Neural cell (in vitro differentiated cells): Measurements from ENCODE around the gene DMWD. TPM values are rescaled to one million over a fixed set of nuclear protein-coding genes. Genes with fewer than 3 reads are reported as not detected.

Experiments
- H2AFZ ChIP-seq: fragments of 200-600, 300-800 bp; sonication (generic), shearing (Covaris generic); 2 replicates; pipeline ENCODE4 v1.6.0; 2014; ENCODE audit warnings: low read depth, mild to moderate bottlenecking, antibody characterized with exemption, low read length, moderate library complexity
- H3F3A ChIP-seq: fragments of 200-600 bp; shearing (Covaris generic); 2 replicates; pipeline ENCODE4 v1.6.1; 2016; ENCODE audit warnings: mild to moderate bottlenecking, moderate library complexity, mixed read lengths, antibody characterized with exemption, low read length; ENCODE audit not compliant: insufficient read depth, poor library complexity, severe bottlenecking
- H3K27ac ChIP-seq: fragments of 200-600, 300-800 bp; sonication (generic), shearing (Covaris generic); 2 replicates; pipeline ENCODE4 v1.5.1; 2014; ENCODE audit warnings: mild to moderate bottlenecking, low read length, moderate library complexity
- H3K27me3 ChIP-seq: fragments of 300-800, 200-600 bp; sonication (generic), shearing (Covaris generic); 2 replicates; pipeline ENCODE4 v1.6.0; 2014; ENCODE audit warnings: mild to moderate bottlenecking, low read depth, low read length, moderate library complexity; ENCODE audit not compliant: insufficient read depth
- H3K36me3 ChIP-seq: fragments of 300-800, 200-600 bp; sonication (generic), shearing (Covaris generic); 2 replicates; pipeline ENCODE4 v1.5.1; 2014; ENCODE audit warnings: mild to moderate bottlenecking, antibody characterized with exemption, low read length, moderate library complexity; ENCODE audit not compliant: insufficient read depth
- H3K4me2 ChIP-seq: fragments of 300-800, 200-600 bp; sonication (generic), shearing (Covaris generic); 2 replicates; pipeline ENCODE4 v1.6.0; 2014; ENCODE audit warnings: mild to moderate bottlenecking, low read length
- H3K4me3 ChIP-seq: fragments of 300-800, 200-600 bp; sonication (generic), shearing (Covaris generic); 2 replicates; pipeline ENCODE4 v1.5.1; 2014; ENCODE audit warnings: mild to moderate bottlenecking, low read length, moderate library complexity
- H3K79me2 ChIP-seq: fragments of 200-600 bp; shearing (Covaris generic); replicated peaks from 2 replicates; pipeline ENCODE4 v1.6.0; 2014; ENCODE audit warnings: mild to moderate bottlenecking, low read length, moderate library complexity; ENCODE audit not compliant: insufficient read depth
- H3K9ac ChIP-seq: fragments of 300-800, 200-600 bp; sonication (generic), shearing (Covaris generic); 2 replicates; pipeline ENCODE4 v1.6.1; 2016; ENCODE audit warnings: mild to moderate bottlenecking, low read length, mixed read lengths
- H3K9me2 ChIP-seq: fragments of 200-600 bp; shearing (Covaris generic); 2 replicates; pipeline ENCODE4 v1.6.1; 2016; ENCODE audit warnings: mild to moderate bottlenecking, low read length, mixed read lengths; ENCODE audit not compliant: insufficient read depth
- H3K9me3 ChIP-seq: fragments of 200-600, 300-800 bp; sonication (generic), shearing (Covaris generic); 2 replicates; pipeline ENCODE4 v1.6.1; 2016; ENCODE audit warnings: mild to moderate bottlenecking, mixed run types, low read length, moderate library complexity, mixed read lengths
- H4K20me1 ChIP-seq: fragments of 200-600 bp; shearing (Covaris generic); 2 replicates; pipeline ENCODE4 v1.6.1; 2016; ENCODE audit warnings: mild to moderate bottlenecking, mixed run types; ENCODE audit not compliant: insufficient read depth
- CTCF ChIP-seq: fragments of 450-650 bp; IDR thresholded peaks from 2 replicates; pipeline ENCODE4 v1.5.1; 2014; ENCODE audit warnings: antibody characterized with exemption, mild to moderate bottlenecking, moderate library complexity; ENCODE audit not compliant: poor library complexity, severe bottlenecking
- EP300 ChIP-seq: fragments of 450-650 bp; conservative IDR thresholded peaks from 2 replicates; pipeline ENCODE4 v1.6.1; 2014; ENCODE audit warnings: antibody characterized with exemption, mild to moderate bottlenecking, moderate library complexity; ENCODE audit not compliant: poor library complexity, severe bottlenecking
- EZH2 ChIP-seq: fragments of 200-600, 300-800 bp; shearing (Covaris generic), sonication (generic); IDR thresholded peaks from 2 replicates; pipeline ENCODE4 v1.6.1; 2014; ENCODE audit warnings: antibody characterized with exemption, low read length, borderline replicate concordance, mild to moderate bottlenecking; ENCODE audit not compliant: insufficient read depth, poor library complexity, severe bottlenecking
- MXI1 ChIP-seq: fragments of 450-650 bp; conservative IDR thresholded peaks from 2 replicates; pipeline ENCODE4 v1.6.1; 2014; ENCODE audit warnings: antibody characterized with exemption, mild to moderate bottlenecking; ENCODE audit not compliant: poor library complexity, severe bottlenecking
- POLR2AphosphoS5 ChIP-seq: IDR thresholded peaks from 2 replicates; pipeline ENCODE4 v1.6.1; 2012
- RAD21 ChIP-seq: fragments of 450-650 bp; conservative IDR thresholded peaks from 2 replicates; pipeline ENCODE4 v1.6.1; 2014; ENCODE audit warnings: antibody characterized with exemption, mild to moderate bottlenecking, moderate library complexity
- REST ChIP-seq: IDR thresholded peaks from 2 replicates; pipeline ENCODE4 v1.6.1; 2012; ENCODE audit warnings: borderline replicate concordance
- SMC3 ChIP-seq: fragments of 450-650 bp; conservative IDR thresholded peaks from 2 replicates; pipeline ENCODE4 v1.6.1; 2014; ENCODE audit warnings: antibody characterized with exemption, mild to moderate bottlenecking, moderate library complexity; ENCODE audit not compliant: poor library complexity
- TAF1 ChIP-seq: IDR thresholded peaks from 2 replicates; pipeline ENCODE4 v1.6.1; 2012; ENCODE audit warnings: low read depth
- polyA plus RNA-seq: library from polyadenylated mRNA; depleted of rRNA; stranded (reverse); fragments of >200 nt; gene quantifications from 2 replicates; pipeline ENCODE4 v1.2.3, GENCODE V29; 2014

The DMWD gene
- polyA plus RNA-seq, 1 donor from 2014 or later = 20.4 TPM

GRCh38 chr19:45786533-45786894 is 6.1 kb downstream of the DMWD start:
- TF ChIP-seq RAD21 (no peak), POLR2AphosphoS5 (no peak)
- H2AFZ ChIP-seq = no peak overlapping the region
- H3K4me2 ChIP-seq = no peak overlapping the region
- H3K79me2 ChIP-seq = peaks cover 12% of the 10 kb centered on the region
- no peaks in the 10 kb centered on the region for H3K9me2 ChIP-seq
- no peaks in the 10 kb centered on the region for H3K9me3 ChIP-seq
- H3K27me3 ChIP-seq = no peaks in the 10 kb centered on the region
- H4K20me1 ChIP-seq = no peaks in the 10 kb centered on the region
- no peak overlapping the region for H3K9ac ChIP-seq
- H3K36me3 ChIP-seq = peaks cover 6% of the 10 kb centered on the region
- no peak overlapping the region for H3K4me3 ChIP-seq
- no peak overlapping the region for H3K27ac ChIP-seq
- no peaks in the 10 kb centered on the region for H3F3A ChIP-seq

DNA sequence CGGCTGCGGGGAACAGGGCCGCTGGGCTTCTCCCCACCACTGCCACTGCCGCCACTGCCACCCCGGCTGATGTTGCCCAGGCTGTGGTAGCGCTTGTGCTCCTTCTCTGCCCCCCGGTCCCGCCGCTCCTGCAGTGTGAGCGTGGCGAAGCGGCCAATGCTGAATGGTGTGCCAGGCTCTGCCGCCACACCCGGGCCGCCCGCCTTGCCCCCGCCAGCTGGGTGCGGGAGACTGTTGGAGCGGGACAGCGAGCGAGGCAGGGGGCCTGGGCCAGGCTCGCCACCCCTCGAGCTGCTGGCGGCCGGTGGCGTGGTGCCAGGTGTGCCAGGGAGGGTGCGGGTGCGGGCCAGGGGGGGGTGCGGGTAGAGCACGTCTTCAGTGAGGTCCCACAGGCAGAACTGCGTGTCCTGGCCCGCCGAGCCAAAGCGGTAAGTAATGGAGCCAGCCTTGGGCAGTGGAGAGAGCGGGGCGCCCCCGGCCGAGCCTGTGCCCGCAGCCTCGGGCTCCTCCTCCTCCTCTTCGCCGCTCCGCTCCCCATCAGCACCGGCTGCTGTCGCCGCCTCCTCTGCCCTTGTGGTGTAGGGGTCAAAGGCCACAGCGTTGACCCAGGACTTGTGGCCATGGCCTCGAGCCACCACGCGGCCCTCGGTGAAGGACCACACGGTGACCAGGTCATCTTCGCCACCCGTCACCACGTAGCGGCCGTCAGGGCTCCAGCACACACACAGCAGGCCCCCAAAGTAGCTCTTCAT is 6.7 kb downstream of the DMWD start:
- Histone ChIP-seq H3K4me2 (no peak overlapping the region), H3K27me3 (no peaks in the 10 kb centered on the region), H4K20me1 (no peaks in the 10 kb centered on the region), H3K9ac (no peak overlapping the region), H3F3A (no peaks in the 10 kb centered on the region), H3K36me3 (peaks cover 6% of the 10 kb centered on the region), H2AFZ (no peak overlapping the region), H3K79me2 (peaks cover 7% of the 10 kb centered on the region), H3K9me2 (no peaks in the 10 kb centered on the region), H3K4me3 (no peak overlapping the region), H3K27ac (no peak overlapping the region), H3K9me3 (no peaks in the 10 kb centered on the region)
- TF ChIP-seq EZH2 (no peak), EP300 (no peak), CTCF (no peak), RAD21 (no peak), SMC3 (no peak), MXI1 (no peak), TAF1 (no peak), POLR2AphosphoS5 (no peak), REST (no peak)
